ENCODE measurements around the gene ZIC2.

Gene ZIC2

GRCh38 chr13:99993660-99994637 is 12.4 kb downstream of the ZIC2 start (continued):
- TF ChIP-seq PRDM4 (tag by site-specific recombination; IDR thresholded peaks at IDR 0.05) (no peak), ZSCAN5A (tag by site-specific recombination; IDR thresholded peaks at IDR 0.05) (no peak), ZNF148 (tag by site-specific recombination; IDR thresholded peaks at IDR 0.05; ENCODE audit: borderline replicate concordance) (no peak), GFI1B (tag by site-specific recombination; IDR thresholded peaks at IDR 0.05) (no peak), SCRT2 (tag by site-specific recombination; IDR thresholded peaks at IDR 0.05) (no peak), ZNF449 (tag by site-specific recombination; IDR thresholded peaks at IDR 0.05) (no peak), ZNF530 (tag by site-specific recombination; IDR thresholded peaks at IDR 0.05; ENCODE audit: low read depth) (no peak), REPIN1 (tag by site-specific recombination; IDR thresholded peaks at IDR 0.05; ENCODE audit: low read depth) (no peak), KLF9 (tag by site-specific recombination; IDR thresholded peaks at IDR 0.05; ENCODE audit: low read depth) (no peak), ZNF701 (tag by site-specific recombination; IDR thresholded peaks at IDR 0.05) (no peak), ZNF10 (tag by site-specific recombination; IDR thresholded peaks at IDR 0.05) (peak; percentile 60; the same call in 1 of the 2 replicates)
- TF ChIP-seq, protein P1, sequence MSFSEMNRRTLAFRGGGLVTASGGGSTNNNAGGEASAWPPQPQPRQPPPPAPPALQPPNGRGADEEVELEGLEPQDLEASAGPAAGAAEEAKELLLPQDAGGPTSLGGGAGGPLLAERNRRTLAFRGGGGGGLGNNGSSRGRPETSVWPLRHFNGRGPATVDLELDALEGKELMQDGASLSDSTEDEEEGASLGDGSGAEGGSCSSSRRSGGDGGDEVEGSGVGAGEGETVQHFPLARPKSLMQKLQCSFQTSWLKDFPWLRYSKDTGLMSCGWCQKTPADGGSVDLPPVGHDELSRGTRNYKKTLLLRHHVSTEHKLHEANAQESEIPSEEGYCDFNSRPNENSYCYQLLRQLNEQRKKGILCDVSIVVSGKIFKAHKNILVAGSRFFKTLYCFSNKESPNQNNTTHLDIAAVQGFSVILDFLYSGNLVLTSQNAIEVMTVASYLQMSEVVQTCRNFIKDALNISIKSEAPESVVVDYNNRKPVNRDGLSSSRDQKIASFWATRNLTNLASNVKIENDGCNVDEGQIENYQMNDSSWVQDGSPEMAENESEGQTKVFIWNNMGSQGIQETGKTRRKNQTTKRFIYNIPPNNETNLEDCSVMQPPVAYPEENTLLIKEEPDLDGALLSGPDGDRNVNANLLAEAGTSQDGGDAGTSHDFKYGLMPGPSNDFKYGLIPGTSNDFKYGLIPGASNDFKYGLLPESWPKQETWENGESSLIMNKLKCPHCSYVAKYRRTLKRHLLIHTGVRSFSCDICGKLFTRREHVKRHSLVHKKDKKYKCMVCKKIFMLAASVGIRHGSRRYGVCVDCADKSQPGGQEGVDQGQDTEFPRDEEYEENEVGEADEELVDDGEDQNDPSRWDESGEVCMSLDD (tag by site-specific recombination; IDR thresholded peaks at IDR 0.05), result no peak
- TF ChIP-seq, protein P2, sequence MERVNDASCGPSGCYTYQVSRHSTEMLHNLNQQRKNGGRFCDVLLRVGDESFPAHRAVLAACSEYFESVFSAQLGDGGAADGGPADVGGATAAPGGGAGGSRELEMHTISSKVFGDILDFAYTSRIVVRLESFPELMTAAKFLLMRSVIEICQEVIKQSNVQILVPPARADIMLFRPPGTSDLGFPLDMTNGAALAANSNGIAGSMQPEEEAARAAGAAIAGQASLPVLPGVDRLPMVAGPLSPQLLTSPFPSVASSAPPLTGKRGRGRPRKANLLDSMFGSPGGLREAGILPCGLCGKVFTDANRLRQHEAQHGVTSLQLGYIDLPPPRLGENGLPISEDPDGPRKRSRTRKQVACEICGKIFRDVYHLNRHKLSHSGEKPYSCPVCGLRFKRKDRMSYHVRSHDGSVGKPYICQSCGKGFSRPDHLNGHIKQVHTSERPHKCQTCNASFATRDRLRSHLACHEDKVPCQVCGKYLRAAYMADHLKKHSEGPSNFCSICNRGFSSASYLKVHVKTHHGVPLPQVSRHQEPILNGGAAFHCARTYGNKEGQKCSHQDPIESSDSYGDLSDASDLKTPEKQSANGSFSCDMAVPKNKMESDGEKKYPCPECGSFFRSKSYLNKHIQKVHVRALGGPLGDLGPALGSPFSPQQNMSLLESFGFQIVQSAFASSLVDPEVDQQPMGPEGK (tag by site-specific recombination; IDR thresholded peaks at IDR 0.05), result no peak
- TF ChIP-seq, protein P3, sequence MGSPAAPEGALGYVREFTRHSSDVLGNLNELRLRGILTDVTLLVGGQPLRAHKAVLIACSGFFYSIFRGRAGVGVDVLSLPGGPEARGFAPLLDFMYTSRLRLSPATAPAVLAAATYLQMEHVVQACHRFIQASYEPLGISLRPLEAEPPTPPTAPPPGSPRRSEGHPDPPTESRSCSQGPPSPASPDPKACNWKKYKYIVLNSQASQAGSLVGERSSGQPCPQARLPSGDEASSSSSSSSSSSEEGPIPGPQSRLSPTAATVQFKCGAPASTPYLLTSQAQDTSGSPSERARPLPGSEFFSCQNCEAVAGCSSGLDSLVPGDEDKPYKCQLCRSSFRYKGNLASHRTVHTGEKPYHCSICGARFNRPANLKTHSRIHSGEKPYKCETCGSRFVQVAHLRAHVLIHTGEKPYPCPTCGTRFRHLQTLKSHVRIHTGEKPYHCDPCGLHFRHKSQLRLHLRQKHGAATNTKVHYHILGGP (tag by site-specific recombination; IDR thresholded peaks at IDR 0.05), result peak; percentile 82
